Measurements from ENCODE around the gene NELL1. TPM values are rescaled to one million over a fixed set of nuclear protein-coding genes. Genes with fewer than 3 reads are reported as not detected.
"Not testable (repeated sequence)": the region's sequence is repeated elsewhere in the genome, so short reads cannot be mapped to it uniquely, and the experiment has no call there.

Gene NELL1
- polyA plus RNA-seq, 3 donors, result 1.7 to 3.0 (median 1.7) TPM

- no peak for DNase-seq (ENCODE audit: extremely low read depth in 1 of 11, low read depth in 9 of 11, low spot score in 4 of 11)
Observed at GRCh38 chr11:21254055-21254454, 584.7 kb downstream of the NELL1 start.

GRCh38 chr11:21254790-21255189 lies 585.4 kb downstream of the NELL1 start:
- DNase-seq (ENCODE audit: extremely low read depth in 1 of 11, low read depth in 9 of 11, low spot score in 4 of 11), result no peak

- no peak for DNase-seq (ENCODE audit: extremely low read depth in 1 of 11, low read depth in 9 of 11, low spot score in 4 of 11)
Observed at GRCh38 chr11:21257461-21257860, 588.1 kb downstream of the NELL1 start.

GRCh38 chr11:21258414-21258813 lies 589.0 kb downstream of the NELL1 start:
- DNase-seq (ENCODE audit: extremely low read depth in 1 of 11, low read depth in 9 of 11, low spot score in 4 of 11), result no peak

- DNase-seq (ENCODE audit: extremely low read depth in 1 of 11, low read depth in 9 of 11, low spot score in 4 of 11), result no peak
Observed at GRCh38 chr11:21260101-21260500, 590.7 kb downstream of the NELL1 start.

DNA sequence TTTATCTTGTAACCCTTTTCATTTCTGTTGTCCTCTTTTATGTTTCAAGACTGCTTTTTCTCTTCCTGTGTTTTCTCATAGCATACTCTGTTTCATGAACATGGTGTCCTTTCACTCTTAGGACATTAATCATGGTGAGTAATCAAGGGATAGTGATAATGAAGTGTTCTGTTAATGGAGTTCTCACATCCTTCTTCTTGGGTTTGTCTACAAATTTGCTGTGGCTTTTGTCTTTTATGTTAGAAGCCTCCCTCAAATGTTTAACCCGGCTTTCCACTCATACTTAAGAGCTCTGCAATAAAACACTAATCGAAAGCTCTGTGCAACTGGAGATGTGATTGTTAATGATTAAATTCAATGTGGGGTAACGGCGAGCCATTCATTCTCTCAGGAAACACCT lies 593.6 kb downstream of the NELL1 start:
- no peak for DNase-seq (ENCODE audit: extremely low read depth in 1 of 11, low read depth in 9 of 11, low spot score in 4 of 11)

GRCh38 chr11:21264125-21264524 lies 594.7 kb downstream of the NELL1 start:
- no peak for DNase-seq (ENCODE audit: extremely low read depth in 1 of 11, low read depth in 9 of 11, low spot score in 4 of 11)

DNA sequence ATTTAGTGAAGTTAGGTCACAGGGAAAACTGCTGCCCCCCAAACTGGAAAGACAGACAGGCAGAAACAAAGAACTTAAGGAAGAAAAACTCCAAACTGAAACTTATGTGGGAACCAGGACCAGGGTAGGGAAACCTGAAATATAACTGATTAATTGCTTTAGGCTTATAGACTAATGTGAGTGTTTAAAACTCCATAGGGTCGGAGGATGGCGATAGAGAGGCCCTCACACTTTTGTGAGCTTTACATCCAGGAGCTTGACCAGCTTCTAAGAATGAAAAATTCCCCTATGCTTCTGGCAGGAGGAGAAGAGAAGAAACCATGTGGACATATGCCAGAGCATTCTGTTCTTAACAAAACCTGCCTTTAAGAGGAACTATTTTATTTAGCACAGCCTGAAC lies 598.6 kb downstream of the NELL1 start:
- DNase-seq (ENCODE audit: extremely low read depth in 1 of 11, low read depth in 9 of 11, low spot score in 4 of 11), result no peak

- not testable (repeated sequence) for DNase-seq (ENCODE audit: extremely low read depth in 1 of 11, low read depth in 9 of 11, low spot score in 4 of 11)
Observed at GRCh38 chr11:21272139-21272538, 602.8 kb downstream of the NELL1 start.

GRCh38 chr11:21278840-21279239 lies 609.5 kb downstream of the NELL1 start:
- no peak for DNase-seq (ENCODE audit: extremely low read depth in 1 of 11, low read depth in 9 of 11, low spot score in 4 of 11)

DNA sequence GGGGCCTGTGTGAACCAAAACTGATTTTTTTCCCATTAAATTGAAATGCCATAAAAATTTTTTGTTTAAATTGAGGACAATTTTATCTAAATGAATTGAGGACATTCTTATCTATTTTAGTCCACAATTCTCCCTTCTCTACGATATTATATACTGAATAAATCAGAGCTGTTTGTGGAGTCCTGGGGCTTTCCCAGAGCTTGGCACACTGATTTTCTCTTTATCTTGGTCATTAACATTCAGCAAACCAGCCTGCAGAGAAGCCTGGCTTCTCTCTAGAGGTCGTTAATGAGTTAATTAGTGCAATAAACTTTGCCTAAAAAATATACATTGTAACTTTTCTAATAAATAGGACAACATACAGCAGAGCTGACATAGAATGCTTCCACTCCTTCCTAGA lies 615.7 kb downstream of the NELL1 start:
- DNase-seq (ENCODE audit: extremely low read depth in 1 of 11, low read depth in 9 of 11, low spot score in 4 of 11), result no peak

- no peak for DNase-seq (ENCODE audit: extremely low read depth in 1 of 11, low read depth in 9 of 11, low spot score in 4 of 11)
Observed at GRCh38 chr11:21289686-21290085, 620.3 kb downstream of the NELL1 start.

DNA sequence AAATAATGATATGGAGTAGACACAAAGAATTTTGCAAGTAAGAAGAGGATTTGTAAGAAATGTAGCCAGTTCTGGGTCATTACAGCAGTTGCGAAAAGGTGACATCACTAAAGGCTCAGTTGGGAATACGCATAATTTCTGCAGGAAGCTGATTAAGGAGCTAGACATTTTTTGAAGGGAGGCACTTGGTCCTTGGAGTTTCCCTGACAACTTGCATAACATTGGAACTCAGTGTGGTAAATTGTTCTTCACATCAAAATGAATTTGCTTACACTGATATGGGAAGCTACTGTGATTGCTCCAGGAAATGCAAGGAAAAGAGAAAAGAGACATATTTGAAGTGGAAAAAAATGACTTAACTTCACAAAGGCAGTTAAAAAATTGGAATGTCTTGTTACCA lies 626.1 kb downstream of the NELL1 start:
- DNase-seq (ENCODE audit: extremely low read depth in 1 of 11, low read depth in 9 of 11, low spot score in 4 of 11), result no peak

- no peak for DNase-seq (ENCODE audit: extremely low read depth in 1 of 11, low read depth in 9 of 11, low spot score in 4 of 11)
Observed at GRCh38 chr11:21301981-21302380, 632.6 kb downstream of the NELL1 start.

- no peak for DNase-seq (ENCODE audit: extremely low read depth in 1 of 11, low read depth in 9 of 11, low spot score in 4 of 11)
Observed at GRCh38 chr11:21306739-21307358, 637.5 kb downstream of the NELL1 start.

DNA sequence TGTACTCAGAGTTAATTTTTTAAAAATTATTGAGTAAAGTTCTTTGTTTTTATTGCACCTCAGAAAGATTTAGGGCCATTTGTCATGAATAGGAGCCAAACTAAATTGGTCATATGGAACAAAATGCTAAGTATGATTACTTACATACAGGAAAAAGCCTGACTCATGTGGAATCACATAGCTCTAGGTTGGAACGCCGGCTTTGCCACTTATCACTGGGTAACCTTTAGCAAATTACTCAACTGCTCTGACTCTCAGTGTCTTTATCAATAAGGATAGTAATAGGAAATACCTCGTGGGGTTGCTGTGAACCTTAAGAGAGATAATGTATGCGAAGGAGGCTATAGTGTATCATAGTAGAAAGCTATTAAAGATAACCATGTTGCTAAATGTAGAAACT lies 638.5 kb downstream of the NELL1 start:
- DNase-seq (ENCODE audit: extremely low read depth in 1 of 11, low read depth in 9 of 11, low spot score in 4 of 11), result no peak

- no peak for DNase-seq (ENCODE audit: extremely low read depth in 1 of 11, low read depth in 9 of 11, low spot score in 4 of 11)
Observed at GRCh38 chr11:21316591-21316990, 647.2 kb downstream of the NELL1 start.

- no peak for DNase-seq (ENCODE audit: extremely low read depth in 1 of 11, low read depth in 9 of 11, low spot score in 4 of 11)
Observed at GRCh38 chr11:21321072-21321471, 651.7 kb downstream of the NELL1 start.

DNA sequence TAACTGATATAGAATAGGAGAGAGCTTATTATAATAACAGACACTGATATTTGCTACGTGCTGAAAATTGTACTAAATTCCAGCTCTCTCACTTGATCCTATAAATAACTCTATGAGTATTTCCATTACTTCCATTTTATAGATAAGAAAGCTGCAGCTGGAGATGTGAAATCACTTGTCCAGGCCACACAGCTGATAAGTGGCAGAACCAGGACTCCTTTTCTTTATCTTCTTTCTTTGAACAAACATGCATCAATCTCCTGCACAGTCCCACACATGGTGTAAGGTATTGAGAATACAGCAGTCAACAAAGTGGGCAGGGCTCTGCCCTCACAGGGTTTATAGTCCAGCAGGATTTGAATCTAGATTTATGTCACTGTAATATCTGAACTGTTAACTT lies 652.1 kb downstream of the NELL1 start:
- no peak for DNase-seq (ENCODE audit: extremely low read depth in 1 of 11, low read depth in 9 of 11, low spot score in 4 of 11)

- no peak for DNase-seq (ENCODE audit: extremely low read depth in 1 of 11, low read depth in 9 of 11, low spot score in 4 of 11)
Observed at GRCh38 chr11:21323617-21324016, 654.2 kb downstream of the NELL1 start.

GRCh38 chr11:21343204-21343603 lies 673.8 kb downstream of the NELL1 start:
- DNase-seq (ENCODE audit: extremely low read depth in 1 of 11, low read depth in 9 of 11, low spot score in 4 of 11), result no peak

DNA sequence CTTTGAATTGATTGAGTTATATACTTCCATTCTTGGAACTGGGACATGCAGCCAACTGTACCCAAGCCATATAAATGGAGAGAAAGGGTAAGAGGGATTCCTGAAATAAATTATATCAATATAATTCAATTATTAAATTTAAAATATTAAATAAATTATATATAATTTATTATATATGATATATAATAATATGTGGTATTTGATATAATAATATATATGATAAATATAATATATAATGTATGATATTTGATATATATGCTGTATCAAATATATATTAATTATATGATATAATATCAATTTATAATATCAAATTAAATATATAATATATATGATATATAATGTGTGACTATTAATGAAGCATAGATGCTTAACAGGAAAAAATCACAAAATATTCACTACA lies 677.0 kb downstream of the NELL1 start:
- DNase-seq (ENCODE audit: extremely low read depth in 1 of 11, low read depth in 9 of 11, low spot score in 4 of 11), result no peak

Data from renal cortex interstitium (tissue), 11 donors.